Measurements from ENCODE around the gene SLC6A16.
"Not testable (repeated sequence)": the region's sequence is repeated elsewhere in the genome, so short reads cannot be mapped to it uniquely, and the experiment has no call there.

Gene SLC6A16

DNA sequence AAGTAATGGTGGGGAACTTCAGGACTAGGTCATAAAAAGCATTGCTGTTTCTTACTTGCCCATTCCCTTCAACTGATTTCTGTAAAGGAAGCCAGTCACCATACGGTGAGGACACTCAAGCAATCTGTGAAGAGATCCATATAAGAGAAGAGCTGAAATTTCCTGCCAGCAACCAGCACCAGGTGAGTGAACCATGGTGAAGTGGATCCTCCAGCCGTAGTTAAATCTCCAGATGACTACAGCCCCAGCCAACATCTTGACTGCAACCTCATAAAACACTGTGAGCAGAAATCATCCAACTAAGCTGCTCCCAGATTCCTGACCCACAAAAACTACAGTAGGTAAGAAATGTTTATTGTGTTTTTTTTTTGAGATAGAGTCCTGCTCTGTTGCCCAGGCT lies 3.8 kb upstream of the SLC6A16 start:
- DNase-seq: no peak

DNA sequence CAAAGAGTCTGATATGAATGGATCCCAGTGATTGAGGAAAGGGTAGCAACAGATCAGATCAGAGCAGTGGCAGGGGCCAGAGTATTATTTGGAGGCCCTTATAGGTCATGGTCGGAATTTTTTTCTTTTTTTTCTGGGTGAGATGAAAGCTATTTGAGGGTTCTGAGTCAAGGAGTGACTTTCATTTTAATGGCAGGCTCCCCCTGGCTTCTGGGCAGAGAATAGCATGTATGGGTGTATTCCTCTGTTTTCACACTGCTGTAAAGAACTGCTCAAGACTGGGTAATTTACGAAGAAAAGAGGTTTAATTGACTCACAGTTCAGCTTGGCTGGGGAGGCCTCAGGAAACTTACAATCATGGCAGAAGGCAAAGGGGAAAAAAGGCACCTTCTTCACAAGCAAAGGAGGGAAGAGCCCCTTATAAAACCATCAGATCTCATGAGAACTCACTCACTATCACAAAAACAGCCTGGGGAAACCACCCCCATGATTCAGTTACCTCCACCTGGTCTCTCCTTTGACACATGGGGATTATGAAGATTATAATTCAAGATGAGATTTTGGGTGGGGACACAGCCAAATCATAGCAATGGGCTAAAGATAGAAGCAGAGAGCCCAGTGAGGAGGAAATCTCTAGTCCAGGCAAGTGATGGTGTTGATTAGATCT lies 3.0 kb upstream of the SLC6A16 start:
- peak in 2 of 5 experiments; percentile 22 to 62 for DNase-seq

DNA sequence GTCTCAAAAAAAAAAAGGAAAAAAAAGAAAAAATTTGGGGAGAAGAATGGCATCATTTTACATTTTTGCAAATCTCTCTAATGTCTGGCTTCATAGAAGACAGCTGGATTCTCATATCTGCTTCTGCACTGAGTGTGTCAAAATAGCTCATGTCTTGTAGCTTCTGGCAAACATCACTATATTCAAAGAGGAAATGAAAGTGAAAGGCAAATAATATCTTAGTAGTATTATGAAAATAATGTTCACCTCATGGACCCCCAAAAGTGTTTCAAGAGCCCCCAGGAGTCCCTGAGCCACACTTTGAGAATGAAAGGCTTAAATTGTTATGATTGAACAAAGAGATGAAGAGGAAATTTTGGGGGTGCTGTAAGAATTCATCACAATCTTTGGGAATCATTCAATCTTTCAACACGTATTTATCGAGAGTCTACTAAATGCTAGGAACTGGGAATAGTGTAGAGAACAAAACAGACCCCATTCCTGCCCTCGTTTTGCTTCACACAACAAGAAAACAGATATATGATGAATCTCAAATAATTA lies 1.2 kb upstream of the SLC6A16 start:
- no peak for DNase-seq

DNA sequence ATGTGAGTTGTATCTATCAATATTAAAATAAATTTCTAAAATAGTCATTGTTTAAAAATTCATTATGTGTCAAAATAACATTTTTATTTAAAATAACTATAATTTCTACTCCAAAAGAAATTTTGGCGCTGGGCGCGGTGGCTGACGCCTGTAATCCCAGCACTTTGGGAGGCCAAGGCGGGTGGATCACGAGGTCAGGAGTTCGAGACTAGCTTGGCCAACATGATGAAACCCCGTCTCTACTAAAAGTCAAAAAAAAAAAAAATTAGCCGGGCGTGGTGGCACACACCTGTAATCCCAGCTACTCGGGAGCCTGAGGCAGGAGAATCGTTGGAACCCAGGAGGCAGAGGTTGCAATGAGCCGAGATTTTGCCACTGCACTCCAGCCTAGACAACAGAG lies 765 bp upstream of the SLC6A16 start:
- DNase-seq: not testable (repeated sequence)

DNA sequence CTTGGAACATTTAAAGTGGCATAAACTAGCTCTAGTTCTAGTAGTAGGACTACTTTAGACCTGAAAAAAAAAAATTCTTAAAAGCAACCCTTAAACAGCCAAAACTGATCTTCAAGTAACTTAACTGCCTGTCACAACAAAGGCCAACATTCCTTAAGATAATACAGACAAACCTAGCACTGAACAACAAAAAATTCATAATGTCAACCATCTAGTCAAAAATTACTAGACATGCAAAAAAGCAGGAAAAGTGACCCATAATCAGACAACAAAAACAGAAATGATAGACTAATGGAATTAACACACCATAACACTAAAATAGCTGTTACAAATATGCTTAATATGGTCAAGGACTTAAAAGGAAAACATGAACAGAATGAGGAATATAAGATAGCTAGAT lies 6.7 kb downstream of the SLC6A16 start:
- no peak for DNase-seq

DNA sequence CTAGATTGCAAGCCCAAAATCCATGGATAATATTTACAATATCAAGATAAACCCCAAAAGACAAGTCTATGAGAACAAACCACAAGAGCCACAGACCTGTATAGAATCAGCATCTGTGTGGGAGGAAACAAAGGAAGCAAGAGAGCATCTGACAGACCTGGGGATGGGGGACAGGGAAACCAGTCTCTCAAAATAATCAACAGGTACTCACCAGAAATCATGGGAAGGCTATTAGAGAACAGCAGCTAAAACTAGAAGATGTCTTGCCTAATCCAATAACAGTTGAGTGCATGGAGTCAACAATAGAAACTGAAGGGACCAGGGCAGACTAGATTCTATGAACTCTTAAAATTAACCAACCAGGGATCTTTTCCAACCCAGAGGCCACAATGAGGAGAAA lies 8.7 kb downstream of the SLC6A16 start:
- DNase-seq: no peak

DNA sequence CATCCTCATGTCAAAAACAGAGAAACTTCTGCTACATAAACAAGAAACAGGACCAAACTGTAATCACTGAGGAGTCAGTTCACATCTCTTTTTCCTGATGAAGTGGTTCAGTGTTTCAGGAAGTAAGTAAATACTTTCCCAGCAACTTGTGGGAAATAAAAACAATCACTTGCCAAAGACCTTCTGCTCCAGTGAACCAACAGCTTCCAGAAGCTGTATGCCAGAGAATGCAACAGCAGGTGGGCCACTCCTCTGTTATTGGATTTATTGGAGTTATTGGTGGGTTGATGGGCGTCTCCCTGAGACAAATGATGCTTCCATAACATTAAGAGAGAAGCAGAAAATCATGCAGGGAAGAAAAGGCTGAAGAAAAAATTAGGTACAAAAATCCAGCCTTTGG lies 9.9 kb downstream of the SLC6A16 start:
- DNase-seq: no peak

DNA sequence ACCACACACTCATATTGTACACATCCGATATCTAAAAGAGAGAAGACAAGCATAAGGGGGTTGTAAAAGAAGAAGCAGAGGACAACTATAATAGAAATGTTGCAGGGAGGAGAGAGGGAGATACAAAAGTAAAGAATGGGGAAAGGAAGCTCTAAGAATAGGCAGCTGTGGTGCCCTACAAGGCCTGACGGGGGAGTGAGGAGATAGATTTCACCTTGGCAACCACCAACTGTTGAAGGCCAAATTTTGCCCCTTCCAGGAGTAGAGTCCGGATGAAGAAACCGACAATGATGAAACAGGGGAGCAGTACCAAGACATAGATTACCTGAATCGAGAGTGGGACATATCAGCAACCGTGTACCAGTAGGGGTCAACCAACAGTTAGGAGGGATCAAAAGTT lies 15.9 kb downstream of the SLC6A16 start:
- no peak for DNase-seq

DNA sequence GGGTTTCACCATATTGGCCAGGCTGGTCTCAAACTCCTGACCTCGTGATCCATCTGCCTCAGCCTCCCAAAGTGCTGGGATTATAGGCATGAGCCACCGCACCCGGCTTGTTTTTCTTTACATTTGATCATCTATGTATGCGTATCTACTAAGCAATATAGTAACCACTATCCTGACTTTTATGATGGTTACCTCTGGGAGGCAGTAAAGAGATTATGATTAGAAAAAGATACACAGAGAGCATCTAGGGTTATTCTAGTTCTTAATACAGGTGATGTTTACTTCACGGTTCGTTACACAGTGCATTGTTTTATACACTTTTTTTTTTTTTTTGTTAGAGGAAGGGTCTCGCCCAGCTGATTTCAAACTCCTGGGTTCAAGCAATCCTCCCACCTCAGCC lies 18.3 kb downstream of the SLC6A16 start:
- not testable (repeated sequence) for DNase-seq

DNA sequence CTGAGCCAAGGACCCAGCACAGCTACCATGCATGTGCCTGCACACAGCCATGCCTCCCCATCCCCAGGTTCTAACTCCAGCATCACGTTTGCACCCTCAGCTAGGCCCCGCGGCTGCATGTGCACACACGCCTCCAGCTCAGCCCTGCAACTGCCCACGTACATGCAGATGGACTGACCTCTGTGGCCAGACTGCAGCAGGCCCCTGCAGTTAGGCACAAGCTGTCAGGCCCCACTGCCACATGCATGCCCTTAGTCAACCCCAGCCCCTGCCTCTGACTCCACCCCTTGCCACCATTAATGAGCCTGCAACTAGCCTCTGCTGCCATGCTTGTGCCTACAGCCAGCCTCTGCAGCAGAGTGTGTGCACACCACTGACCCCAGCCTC lies 23.1 kb downstream of the SLC6A16 start:
- no peak for DNase-seq

DNA sequence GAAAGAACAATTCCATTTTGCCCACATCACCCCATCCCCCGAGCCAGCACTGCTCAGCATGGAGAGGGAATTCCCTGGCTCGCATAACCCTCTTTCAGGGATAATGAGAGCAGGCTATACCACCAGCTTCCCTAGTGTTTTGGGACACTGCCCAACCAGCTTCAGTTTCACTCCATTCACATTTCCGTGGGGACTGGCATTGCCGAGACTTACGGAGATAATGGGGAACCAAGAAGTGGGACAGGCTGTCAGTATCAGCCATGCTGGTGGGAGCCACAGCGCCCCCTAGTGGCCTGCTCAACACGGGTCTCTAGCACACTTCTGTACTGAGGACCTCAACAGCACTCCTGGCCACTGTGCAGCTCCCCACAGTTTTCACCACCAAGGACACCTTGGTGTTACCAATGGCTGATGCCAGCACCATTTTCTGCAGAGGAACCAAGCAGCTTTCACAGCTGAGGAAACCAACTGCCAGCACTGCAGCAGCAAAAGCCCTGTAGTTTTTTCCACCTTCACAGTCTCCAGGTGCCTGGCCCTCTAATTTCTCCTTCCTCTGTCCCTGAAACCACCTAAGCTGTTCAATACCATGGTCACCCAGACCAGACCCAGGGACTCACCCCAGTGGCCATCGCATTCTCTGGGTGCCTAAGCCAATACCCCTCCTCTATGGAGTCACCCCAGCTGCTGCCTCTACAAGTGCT lies 23.7 kb downstream of the SLC6A16 start:
- DNase-seq: peak; percentile 42 to 78 (median 72)

DNA sequence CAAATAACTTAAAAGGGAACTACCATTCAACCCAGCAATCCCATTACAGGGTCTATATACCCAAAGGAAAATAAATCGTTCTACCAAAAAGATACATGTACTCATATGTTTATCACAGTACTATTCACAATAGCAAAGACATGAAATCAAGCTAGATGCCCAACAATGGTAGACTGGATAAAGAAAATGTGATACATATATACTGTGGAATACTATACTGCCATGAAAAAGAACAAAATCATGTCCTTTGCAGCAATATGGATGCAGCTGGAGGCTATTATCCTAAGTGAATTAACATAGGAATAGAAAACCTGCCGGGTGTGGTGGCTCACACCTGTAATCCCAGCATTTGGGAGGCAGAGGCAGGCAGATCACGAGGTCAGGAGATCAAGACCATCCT lies 26.3 kb downstream of the SLC6A16 start:
- not testable (repeated sequence) for DNase-seq

DNA sequence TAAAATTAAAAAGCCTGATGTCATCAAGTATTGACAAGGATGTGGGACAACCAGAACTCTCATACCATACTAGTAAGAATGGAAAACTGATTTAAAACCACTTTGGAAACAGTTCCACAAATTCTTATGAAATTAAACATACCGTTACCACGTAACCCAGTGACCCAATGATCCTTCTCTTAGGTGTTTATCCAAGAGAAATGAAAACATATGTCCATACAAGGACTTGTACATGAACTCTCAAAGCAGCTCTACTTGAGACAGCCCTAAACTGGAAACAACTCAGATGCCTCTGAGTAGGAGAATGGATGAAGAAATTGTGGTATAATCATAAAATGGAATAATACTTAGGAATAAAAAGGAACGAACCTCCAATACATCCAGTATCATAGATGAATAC lies 27.6 kb downstream of the SLC6A16 start:
- no peak for DNase-seq

DNA sequence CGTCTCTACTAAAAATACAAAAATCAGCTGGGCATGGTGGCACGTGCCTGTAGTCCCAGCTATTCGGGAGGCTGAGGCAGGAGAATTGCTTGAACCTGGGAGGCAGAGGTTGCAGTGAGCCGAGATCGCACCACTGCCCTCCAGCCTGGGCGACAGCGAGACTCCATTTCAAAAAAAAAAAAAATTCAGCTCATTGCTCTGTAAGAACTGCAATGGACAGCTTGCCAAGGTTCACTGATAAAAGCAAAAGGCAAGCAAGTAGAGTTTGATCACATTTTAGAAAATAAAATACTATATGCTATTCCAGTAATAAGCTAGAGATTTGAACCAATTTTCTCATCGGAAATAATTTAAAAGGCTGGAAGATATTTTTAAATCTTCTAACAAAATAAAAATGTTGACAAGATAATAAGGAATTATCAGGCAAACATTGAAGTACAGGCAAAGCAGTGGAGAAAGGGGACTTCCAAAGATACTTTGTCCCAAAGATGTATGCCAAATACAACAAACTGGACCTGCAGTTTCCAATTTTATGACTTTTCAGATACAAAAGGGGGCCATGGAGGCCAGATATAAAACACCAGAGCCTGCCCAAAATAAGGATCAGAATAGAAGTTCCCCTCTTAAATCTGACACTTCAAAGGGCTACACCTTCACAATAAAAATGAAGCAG lies 29.6 kb downstream of the SLC6A16 start:
- no peak for DNase-seq

DNA sequence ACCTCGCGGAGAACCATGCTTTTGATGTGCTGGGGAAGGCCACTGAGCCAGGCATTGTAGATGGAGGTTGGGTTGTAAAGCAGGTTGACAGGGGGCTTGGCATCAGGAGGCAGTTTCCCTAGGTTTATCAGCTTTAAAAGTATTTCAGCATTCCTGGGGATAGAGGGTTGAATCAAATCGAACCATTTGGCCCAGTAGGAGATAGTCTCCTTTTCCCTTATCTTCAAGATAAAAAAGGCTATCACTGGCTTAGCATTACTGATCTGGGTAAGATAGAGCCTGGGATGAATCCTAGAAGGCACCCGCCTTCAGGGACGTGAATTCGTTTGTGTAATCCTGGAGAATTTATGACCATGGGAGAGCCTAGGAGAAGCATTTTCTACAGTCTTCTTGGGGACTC lies 30.6 kb downstream of the SLC6A16 start:
- no peak for DNase-seq

DNA sequence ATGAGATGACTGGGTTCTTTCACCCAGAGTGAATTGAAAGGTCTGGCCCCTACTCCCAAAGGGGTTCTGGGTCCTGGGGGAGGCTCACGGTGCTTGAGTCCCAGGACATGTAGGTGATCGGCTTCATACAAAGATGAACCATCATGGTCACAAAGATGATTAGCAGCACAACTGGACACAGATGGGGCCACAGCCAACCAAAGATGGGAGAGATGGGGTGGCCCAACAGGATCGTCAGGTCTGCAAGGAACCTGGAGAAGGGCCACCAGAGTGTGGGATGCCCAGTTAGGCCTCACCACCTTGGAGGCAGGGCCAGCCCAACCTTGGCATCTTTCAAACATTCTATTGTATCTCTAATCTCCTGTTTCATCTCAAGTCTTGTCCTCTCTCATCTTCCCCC lies 34.5 kb downstream of the SLC6A16 start:
- no peak for DNase-seq

DNA sequence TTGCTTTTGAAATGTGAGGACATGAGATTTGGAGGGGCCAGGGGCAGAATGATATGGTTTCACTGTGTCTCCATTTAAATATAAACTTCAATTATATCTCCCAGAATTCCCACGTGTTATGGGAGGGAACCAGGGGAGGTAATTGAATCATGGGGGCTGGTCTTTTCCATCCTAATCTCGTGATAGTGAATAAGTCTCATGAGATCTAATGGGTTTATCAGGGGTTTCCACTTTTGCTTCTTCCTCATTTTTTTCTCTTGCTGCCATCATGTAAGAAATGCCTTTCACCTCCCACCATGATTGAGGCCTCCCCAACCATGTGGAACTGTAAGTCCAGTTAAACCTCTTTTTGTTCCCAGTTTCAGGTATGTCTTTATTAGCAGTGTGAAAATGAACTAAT lies 35.7 kb downstream of the SLC6A16 start:
- DNase-seq: not testable (repeated sequence)

DNA sequence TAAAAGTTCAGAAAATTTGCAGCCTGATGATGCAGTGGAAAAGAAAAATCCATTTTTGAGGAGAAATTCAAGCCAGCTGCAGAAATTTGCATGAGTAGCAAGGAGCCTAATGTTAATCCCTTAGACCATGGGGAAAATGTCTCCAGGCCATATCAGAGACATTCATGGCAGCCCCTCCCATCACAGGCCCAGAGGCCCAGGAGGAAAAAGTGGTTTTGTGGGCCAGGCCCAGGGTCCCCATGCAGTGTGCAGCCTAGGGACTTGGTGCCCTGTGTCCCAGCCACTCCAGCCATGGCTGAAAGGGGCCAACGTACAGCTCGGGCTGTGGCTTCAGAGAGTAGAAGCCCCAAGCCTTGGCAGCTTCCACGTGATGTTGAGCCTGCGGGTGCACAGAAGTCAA lies 36.8 kb downstream of the SLC6A16 start:
- not testable (repeated sequence) for DNase-seq

DNA sequence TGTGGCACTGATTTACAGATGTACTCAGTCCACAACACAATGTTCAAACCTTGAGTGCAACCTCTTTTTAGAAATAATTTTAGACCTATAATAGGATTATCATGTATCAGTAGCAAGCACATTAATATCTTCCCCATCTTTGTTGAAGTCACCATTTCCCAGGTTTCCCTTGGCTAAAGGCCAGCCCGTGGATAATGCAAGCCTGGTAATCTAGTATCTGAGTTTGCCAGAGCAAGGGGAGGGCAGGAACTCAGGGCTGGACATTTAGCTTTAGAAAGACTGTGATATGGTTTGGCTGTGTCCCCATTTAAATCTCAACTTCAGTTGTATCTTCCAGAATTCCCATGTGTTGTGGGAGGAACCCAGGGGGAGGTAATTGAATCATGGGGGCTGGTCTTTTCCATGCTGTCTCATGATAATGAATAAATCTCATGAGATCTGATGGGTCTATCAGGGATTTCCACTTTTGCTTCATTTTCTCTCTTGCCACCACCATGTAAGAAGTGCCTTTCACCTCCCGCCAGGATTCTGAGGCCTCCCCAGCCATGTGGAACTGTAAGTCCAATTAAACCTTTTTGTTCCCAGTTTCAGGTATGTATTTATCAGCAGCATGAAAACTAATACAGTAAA lies 37.7 kb downstream of the SLC6A16 start:
- no peak for DNase-seq

DNA sequence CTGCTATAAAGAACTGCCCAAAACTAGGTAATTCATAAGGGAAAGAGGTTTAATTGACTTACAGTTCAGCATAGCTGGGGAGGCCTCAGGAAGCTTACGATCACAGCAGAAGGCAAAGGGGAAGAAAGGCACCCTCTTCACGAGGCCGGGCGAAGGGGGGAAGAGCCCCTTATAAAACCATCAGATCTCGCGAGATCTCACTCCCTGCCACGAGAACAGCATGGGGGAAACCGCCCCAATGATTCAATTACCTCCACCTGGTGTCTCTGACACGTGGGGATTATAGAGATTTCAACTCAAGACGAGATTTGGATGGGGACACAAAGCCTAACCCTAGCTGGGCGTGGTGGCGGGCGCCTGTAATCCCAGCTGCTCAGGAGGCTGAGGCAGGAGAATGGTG lies 42.8 kb downstream of the SLC6A16 start:
- DNase-seq: no peak

DNA sequence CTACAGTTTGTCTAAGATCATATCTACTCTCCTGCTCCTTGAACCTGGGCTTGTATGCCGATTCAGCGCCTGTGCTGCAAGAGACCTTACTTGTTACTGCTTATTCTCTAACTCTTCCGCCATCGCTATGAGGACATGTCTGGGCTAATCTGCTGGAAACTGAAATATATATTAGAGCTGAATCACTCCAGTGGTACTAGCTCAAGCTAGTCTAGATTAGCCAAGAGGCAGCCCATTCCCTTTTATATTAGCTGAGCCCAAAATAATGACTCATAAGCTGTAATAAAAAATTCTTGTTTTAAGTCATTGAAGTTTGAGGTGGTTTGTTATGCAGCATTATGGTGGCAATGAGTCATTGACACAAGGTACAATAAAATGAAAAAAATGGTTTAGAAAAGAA lies 52.8 kb downstream of the SLC6A16 start:
- DNase-seq: no peak

DNA sequence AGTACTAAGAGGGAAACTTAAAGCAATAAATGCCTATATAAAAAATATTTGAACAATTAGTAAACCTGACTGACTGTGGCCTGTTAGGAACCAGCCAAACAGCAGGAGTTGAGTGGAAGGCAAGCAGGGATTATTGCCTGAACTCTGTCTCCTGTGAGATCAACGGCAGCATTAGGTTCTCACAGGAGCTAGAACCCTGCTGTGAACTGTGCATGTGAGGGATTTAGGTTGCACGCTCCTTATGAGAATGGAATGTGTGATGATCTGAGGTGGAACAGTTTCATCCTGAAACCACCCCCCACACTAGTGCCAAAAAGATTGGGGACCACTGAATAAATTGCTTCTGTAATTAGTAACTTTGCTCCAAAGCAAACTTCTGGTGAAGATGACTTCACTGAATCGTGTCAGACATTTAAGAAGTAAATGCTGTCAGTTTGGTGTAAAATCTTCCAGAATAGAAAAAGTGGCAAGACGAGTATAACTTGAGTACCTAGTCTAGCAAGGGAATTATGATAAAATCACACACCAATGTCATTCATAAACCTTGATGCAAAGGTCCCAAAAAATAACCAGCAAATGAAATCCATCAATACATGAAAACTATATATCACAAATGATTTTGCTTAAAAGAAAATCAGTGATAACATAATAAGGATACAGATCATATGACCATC lies 53.8 kb downstream of the SLC6A16 start:
- DNase-seq: no peak

DNA sequence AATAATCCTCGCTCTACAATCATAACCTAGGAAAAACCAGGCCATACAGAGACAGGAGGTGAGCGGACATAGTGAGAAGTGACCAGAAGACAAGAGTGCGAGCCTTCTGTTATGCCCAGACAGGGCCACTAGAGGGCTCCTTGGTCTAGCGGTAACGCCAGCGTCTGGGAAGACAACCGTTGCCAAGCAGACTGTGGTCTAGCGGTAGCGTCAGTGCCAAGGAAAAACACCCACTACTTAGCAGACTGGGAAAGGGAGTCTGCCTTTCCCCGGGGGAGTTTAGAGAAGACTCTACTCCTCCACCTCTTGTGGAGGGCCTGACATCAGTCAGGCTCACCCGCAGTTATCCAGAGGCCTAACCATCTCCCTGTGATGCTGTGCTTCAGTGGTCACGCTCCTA lies 58.6 kb downstream of the SLC6A16 start:
- DNase-seq: peak in 4 of 5 experiments; percentile 12 to 43 (median 24)
